Fibroblast of gingiva (primary cell): ENCODE data around the gene MLLT6.
A peak's percentile ranks its signal among the peaks of the same experiment; 100 is the strongest.
"Not testable (repeated sequence)": the region's sequence is repeated elsewhere in the genome, so short reads cannot be mapped to it uniquely, and the experiment has no call there.

Experiments
- DNase-seq: peaks from one replicate; pipeline ENCODE4 v3.0.0-alpha.2; 2011; ENCODE audit warnings: low read depth

The MLLT6 gene

DNA sequence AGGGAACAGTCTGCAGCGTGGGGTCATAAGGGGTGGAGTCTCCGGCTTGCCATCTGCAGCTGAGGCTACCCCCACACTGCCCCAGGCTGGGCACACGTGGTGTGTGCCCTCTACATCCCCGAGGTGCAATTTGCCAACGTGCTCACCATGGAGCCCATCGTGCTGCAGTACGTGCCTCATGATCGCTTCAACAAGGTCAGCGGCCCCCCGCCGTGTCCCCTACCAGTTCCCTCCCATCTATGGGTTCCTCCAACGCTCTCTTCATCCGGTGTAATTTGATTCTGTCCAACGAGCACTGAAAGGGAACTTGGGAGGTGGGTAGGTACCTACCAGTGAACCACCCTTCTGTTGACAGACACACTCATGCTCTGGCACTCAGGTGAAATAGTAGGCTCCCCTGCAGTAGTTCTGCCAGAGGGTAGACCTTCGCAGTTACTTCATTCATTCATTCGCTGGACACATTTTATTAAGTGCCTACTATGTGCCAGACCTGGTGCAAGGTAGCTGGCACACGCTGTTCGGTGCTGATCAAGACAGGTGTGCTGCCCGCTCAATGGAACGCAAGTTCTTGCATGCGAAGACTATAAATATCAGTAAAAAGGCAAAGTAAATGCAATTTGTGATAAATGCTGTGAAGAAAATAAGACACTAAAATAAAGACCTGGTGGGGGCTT is 2.7 kb downstream of the MLLT6 start:
- DNase-seq, result no peak

GRCh38 chr17:38709104-38709820 is 4.2 kb downstream of the MLLT6 start:
- DNase-seq, result no peak

- no peak for DNase-seq
These were observed 5.0 kb downstream of the MLLT6 start for GRCh38 chr17:38709864-38710603.

- DNase-seq, result no peak
These were observed 5.5 kb downstream of the MLLT6 start for GRCh38 chr17:38710604-38710962.

- DNase-seq, result no peak
These were observed 5.9 kb downstream of the MLLT6 start for GRCh38 chr17:38710985-38711384.

- DNase-seq, result no peak
These were observed 6.9 kb downstream of the MLLT6 start for GRCh38 chr17:38711792-38712571.

DNA sequence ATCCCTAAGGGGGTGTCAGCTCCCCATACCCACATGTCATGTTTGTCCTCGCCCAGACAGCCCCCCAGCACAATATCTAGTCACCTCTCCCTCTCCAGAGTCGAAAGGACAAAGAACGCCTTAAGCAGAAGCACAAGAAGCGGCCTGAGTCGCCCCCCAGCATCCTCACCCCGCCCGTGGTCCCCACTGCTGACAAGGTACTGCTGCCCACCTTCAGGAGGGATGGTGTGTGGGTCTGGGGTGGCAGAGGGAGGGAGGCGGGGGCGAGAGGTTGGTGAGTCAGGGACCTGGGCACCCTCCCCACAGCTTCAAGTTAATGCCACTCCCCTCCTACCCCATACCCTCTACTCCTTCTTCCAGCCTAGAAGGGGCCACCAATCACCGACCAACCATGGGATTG is 7.5 kb downstream of the MLLT6 start:
- DNase-seq, result no peak

DNA sequence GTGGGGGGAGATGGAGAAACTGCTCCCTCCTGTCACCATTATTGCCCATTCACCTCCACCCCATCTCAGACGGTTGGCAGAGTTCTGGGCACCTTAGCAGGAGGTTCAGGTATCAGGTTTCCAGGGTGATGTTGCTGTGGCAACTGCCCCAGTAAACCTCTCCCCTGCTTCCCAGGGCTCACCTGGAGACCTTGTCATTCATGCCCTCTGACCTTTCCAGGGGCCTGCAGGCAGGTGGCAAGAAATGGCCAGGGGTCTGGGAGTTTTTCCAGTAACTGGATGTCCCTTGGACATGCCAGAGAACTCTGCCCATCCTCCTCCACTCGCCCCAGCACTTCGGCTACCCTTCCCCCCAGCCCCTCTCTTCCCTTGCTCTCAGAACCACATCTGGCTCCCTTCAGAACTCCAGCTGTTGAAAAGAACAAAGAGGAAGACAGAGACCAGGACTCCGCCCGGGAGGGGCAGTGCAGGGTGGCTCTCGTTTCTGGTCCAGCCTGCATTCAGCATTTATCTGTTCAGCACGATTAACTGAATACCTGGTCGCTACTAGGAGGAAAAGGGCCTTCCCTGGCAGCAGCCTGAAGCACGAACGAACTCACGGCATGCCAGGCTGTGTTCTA is 8.5 kb downstream of the MLLT6 start:
- no peak for DNase-seq

GRCh38 chr17:38715216-38715943 is 10.3 kb downstream of the MLLT6 start:
- DNase-seq, result no peak

DNA sequence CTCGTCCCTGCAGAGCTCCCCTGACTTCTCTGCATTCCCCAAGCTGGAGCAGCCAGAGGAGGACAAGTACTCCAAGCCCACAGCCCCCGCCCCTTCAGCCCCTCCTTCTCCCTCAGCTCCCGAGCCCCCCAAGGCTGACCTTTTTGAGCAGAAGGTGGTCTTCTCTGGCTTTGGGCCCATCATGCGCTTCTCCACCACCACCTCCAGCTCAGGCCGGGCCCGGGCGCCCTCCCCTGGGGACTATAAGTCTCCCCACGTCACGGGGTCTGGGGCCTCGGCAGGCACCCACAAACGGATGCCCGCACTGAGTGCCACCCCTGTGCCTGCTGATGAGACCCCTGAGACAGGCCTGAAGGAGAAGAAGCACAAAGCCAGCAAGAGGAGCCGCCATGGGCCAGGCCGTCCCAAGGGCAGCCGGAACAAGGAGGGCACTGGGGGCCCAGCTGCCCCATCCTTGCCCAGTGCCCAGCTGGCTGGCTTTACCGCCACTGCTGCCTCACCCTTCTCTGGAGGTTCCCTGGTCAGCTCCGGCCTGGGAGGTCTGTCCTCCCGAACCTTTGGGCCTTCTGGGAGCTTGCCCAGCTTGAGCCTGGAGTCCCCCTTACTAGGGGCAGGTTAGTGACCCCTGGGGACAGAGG is 11.4 kb downstream of the MLLT6 start:
- no peak for DNase-seq

DNA sequence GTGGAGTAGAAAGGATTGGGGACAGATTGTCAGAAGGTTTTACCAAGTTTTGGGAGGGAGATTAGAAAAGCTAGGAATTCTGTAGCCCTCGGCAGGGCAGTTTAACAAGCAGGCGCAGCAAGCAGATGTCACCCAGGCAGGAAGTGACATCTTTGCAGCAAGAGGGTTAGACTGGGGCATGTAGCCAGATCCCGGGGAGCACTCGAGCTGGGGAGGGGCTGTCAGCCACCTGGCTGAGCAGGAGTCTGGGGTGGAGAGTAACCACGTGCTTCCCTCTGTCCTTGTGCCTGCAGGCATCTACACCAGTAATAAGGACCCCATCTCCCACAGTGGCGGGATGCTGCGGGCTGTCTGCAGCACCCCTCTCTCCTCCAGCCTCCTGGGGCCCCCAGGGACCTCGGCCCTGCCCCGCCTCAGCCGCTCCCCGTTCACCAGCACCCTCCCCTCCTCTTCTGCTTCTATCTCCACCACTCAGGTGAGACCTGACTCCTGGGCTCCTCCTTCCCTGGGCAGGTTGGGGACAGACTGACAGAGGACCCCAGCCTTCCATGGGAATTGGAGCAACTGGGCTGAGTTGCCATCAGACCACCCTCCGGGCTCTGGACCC is 12.2 kb downstream of the MLLT6 start:
- DNase-seq, result no peak

DNA sequence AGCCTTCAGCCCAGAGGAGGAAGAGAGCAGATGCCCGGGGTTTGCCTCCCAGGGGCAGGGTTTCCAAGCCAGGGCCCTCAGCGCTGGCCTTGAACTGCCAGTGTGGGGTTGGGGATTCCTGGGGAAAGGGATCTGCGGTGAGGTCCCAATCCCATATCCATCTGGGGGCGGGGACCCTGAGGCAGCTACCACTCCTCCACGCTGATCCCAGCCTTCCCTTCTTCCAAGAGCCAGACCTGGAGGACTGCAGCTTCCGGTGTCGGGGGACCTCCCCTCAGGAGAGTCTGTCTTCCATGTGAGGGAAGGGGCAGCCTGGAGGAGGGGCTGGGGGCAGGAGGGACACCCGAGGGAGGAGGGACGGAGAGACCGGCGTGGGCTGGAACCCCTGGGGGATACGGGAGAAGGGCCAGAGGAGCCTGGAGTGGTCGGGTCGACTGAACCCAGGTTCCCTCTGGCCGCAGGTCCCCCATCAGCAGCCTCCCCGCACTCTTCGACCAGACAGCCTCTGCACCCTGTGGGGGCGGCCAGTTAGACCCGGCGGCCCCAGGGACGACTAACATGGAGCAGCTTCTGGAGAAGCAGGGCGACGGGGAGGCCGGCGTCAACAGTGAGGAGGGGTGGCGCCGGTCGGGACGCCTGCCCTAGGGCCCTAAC is 14.3 kb downstream of the MLLT6 start:
- DNase-seq, result no peak

DNA sequence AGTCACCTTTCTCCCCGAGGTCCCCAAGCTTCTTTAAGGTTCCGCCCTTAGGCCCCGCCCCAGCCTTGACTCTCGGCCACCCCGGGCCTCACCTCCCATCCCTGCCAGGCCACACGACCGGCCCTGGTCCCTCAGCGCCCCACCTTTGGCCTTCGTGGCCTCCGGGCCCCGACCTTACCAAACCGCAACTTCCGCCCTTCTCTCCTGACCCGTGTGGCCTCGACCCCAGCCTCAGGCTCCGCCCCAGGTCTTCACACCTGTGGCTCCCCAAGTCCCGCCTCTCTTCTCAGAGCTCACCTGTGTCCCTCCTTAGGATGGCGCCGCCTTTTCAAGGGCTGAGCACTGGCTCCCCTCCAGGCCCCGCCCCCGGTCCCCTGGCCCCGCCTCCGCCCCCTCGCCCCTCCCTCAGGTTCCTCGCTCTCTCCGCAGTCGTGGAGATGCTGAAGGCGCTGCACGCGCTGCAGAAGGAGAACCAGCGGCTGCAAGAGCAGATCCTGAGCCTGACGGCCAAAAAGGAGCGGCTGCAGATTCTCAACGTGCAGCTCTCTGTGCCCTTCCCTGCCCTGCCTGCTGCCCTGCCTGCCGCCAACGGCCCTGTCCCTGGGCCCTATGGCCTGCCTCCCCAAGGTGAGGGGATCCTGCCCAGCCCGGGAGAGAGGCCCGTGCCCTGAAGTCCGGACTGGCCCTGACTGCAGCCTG is 15.0 kb downstream of the MLLT6 start:
- DNase-seq, result no peak

- no peak for DNase-seq
These were observed 15.9 kb downstream of the MLLT6 start for GRCh38 chr17:38720941-38721340.

DNA sequence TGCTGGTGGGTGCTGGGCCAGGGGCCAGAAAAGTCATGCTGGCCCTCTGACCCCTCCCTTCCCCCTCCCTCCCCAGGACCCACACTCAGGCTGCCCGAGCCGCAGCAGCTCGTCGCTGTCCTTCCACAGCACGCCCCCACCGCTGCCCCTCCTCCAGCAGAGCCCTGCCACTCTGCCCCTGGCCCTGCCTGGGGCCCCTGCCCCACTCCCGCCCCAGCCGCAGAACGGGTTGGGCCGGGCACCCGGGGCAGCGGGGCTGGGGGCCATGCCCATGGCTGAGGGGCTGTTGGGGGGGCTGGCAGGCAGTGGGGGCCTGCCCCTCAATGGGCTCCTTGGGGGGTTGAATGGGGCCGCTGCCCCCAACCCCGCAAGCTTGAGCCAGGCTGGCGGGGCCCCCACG is 16.7 kb downstream of the MLLT6 start:
- no peak for DNase-seq

DNA sequence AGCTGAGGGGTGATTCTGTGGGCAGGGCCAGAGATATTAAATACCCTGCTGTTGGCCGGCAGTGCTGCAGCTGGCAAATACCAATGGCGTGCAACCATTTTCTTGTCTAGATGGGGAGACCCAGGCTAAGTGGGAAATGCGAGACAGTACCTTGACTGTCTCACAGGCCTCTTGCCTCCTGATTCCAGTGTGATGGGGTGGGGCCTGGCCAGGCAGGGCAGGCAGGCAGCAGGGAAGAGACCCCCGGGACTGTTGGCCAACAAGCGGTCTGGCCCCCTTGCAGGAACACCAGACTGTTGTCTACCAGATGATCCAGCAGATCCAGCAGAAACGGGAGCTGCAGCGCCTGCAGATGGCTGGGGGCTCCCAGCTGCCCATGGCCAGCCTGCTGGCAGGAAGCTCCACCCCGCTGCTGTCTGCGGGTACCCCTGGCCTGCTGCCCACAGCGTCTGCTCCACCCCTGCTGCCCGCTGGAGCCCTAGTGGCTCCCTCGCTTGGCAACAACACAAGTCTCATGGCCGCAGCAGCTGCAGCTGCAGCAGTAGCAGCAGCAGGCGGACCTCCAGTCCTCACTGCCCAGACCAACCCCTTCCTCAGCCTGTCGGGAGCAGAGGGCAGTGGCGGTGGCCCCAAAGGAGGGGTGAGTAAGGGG is 19.4 kb downstream of the MLLT6 start:
- DNase-seq, result peak; percentile 52

DNA sequence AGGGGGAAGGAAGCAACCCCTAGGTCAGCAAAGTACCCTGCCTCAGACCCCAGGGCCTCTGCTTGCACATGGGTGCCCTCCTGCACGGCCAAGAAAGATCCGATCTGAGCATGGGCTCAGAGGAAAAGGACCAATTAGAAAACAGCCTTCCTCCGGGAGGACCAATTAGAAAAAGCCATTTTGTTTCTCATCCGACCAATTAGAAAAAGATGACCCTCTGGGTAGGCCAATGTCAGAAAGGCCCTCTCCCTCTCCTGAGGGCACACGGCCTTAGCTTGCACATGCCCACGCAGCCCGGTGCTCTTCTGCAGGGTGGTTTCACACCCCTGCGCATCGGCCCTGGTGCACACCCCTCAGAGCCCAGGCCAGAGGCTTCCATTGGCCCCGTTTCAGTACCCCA is 20.0 kb downstream of the MLLT6 start:
- no peak for DNase-seq

DNA sequence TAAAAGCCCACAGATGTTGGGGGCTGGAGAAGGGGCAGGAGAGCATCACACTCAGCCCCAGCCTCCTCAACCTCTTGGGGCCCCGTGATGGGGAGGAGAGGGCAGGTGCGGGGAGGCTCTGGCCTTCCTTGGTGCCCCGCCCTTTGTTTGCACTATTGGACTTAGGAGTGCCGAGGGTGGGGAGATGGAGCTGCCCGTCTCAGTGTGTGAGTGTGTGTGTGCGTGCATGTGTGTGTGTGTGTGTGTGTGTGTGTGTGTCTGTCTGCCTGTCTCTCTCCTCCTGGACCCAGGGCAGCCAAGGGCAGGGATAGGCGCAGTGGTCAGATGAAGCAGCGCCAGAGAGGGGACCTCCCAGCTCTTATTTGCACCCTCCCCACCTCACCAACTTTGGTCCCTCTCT is 21.1 kb downstream of the MLLT6 start:
- DNase-seq, result not testable (repeated sequence)

DNA sequence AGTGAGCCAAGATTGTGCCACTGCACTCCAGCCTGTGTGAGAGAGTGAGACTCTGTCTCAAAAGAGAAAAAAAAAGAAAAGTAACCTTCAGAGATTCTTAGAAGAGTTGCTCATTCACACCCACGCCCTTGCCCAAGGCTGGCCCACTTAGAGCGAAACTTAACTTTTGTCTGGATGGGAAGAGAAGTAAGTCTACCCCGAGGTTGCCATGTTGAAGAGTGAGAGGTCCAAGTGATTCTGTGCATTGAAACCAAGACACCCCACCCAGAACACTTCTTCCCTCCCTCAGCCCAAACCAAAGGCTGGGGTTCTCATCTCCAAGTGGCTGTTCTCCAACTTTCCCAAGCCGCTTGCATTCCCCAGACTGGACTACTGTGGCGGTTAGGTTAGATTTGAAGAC is 22.7 kb downstream of the MLLT6 start:
- no peak for DNase-seq
